Lower leg skin (tissue), 3 donors: ENCODE data around the gene CYTH3.

Source experiments
- CTCF ChIP-seq, 3 donors: fragments of 450-650 bp; IDR thresholded peaks; one replicate each; pipeline ENCODE4 v1.5.1; 2016; ENCODE audit warnings: antibody characterized with exemption in 3 of 3, mild to moderate bottlenecking in 3 of 3, moderate library complexity in 2 of 3
- POLR2A ChIP-seq, 2 donors: fragments of 450-650 bp; IDR thresholded peaks; one replicate each; pipeline ENCODE4 v1.6.1; 2016 to 2017; ENCODE audit warnings: antibody characterized with exemption in 2 of 2, mild to moderate bottlenecking in 1 of 2, moderate library complexity in 1 of 2

DNA sequence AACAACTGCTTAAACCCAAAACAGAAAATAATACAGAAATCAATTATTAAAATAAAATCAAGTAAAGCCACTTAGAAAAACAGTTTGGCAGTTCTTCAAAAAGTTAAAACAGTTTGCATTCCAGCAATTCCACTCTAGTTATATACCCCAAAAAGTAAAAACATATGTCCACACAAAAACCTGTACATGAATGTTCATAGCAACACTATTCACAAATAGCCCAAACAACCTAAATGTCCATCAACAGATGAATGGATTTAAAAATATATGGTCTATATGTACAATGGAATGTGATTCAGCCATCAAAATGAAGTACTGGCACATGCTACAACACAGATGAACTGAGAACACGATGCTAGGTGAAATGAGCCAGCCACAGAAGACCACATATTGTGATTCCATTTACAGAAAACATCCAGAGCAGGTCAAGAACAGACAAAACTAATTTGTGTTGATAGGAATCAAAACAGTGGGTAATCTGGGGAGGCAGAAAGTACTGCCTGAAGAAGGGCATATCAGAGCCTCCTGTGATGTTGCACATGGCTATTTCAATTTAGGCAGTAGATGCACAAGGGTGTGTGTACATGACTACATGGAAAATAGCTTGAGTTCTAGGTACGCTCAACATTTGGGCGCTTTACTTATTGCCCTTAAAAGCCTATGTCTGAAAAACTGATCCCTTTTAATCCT is 66.3 kb downstream of the CYTH3 start:
- TF ChIP-seq CTCF (IDR thresholded peaks at IDR 0.05) (no peak), POLR2A (IDR thresholded peaks at IDR 0.05) (no peak)
